Uterus (tissue), 2 donors: Measurements from ENCODE around the gene SULF2.

Experiments
- POLR2A ChIP-seq, 2 donors: fragments of 450-650 bp; IDR thresholded peaks; one replicate each; pipeline ENCODE4 v1.6.1; 2016; ENCODE audit warnings: antibody characterized with exemption in 2 of 2, mild to moderate bottlenecking in 1 of 2, moderate library complexity in 1 of 2
- TF ChIP-seq, protein P1 (sequence below), 4 experiments: fragments of 200-600 bp in 2 of 4; fragments of 450-650 bp in 2 of 4; sonication (generic) in 2 of 4; IDR thresholded peaks; one replicate each; pipeline ENCODE4 v1.5.1; 2016 to 2019; ENCODE audit warnings: antibody characterized with exemption in 4 of 4, mild to moderate bottlenecking in 2 of 4, moderate library complexity in 1 of 4

DNA sequence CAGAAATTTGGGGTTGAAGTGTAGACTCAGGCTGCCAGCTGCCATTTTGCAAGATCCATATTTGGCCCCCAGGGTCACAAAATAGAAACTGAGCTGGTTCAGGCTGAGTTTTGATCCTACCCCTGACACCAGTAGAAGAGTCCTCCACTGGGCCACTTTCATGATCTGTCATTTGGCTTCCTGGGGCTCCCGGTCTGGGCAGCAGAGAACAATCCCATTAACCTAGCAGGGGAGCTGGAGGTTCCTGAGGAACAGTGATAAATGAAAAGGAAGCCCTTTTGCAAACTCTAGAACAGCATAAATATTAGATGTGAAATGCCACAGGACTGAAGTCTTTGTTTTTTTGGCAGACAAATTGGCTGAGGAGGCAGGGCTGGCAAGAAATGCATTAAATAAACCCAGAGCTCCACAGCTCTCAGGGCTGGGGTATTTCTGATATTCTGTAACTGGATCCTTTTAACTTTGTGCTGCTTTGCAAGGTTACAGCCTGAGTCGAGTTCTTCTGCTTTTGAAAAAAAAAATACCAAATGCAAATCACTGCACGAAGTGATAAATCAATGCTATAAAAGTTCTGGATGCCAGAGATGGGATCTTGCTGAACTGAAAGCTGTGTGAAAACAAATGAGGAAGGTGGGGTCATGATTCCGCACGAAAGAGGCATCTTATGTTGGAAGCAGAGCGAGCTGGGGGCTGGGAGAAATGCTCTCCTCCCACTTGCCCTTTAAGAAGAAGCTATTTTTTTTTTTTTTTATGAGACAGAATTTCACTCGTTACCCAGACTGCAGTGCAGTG is 64.4 kb downstream of the SULF2 start:
- TF ChIP-seq, protein P1, sequence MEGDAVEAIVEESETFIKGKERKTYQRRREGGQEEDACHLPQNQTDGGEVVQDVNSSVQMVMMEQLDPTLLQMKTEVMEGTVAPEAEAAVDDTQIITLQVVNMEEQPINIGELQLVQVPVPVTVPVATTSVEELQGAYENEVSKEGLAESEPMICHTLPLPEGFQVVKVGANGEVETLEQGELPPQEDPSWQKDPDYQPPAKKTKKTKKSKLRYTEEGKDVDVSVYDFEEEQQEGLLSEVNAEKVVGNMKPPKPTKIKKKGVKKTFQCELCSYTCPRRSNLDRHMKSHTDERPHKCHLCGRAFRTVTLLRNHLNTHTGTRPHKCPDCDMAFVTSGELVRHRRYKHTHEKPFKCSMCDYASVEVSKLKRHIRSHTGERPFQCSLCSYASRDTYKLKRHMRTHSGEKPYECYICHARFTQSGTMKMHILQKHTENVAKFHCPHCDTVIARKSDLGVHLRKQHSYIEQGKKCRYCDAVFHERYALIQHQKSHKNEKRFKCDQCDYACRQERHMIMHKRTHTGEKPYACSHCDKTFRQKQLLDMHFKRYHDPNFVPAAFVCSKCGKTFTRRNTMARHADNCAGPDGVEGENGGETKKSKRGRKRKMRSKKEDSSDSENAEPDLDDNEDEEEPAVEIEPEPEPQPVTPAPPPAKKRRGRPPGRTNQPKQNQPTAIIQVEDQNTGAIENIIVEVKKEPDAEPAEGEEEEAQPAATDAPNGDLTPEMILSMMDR (IDR thresholded peaks at IDR 0.05), result no peak
- no peak for TF ChIP-seq POLR2A (IDR thresholded peaks at IDR 0.05)
